ENCODE data around the gene STXBP1. TPM values are rescaled to one million over a fixed set of nuclear protein-coding genes. Genes with fewer than 3 reads are reported as not detected.

The STXBP1 gene
- total and polyA plus RNA-seq, 2 donors (not counting 1 experiment from before 2014, with no cell fraction given), result 25.6 to 36.0 TPM

- H3K4me1 ChIP-seq (ENCODE audit: control insufficient read depth, extremely low read depth, insufficient read depth, low read length), result peaks cover 6% of the 10 kb centered on the region
- no peak overlapping the region for H3K4me3 ChIP-seq (replicated peaks in 1 of 4; ENCODE audit: control extremely low read depth in 1 of 4, insufficient read depth in 1 of 4, low read depth in 3 of 4, low read length in 4 of 4)
- H3K36me3 ChIP-seq (ENCODE audit: control insufficient read depth, insufficient read depth, low read length), result peaks cover 1% of the 10 kb centered on the region
- no peak overlapping the region for H3K4me2 ChIP-seq (ENCODE audit: extremely low read depth, insufficient read depth, low read length)
- H3K9ac ChIP-seq (ENCODE audit: insufficient read depth, low read length), result no peak overlapping the region
- H3K27me3 ChIP-seq (ENCODE audit: control insufficient read depth, insufficient read depth, low read length), result no peaks in the 10 kb centered on the region
- no peaks in the 10 kb centered on the region for H3K79me2 ChIP-seq (ENCODE audit: control insufficient read depth, insufficient read depth, low read length)
- no peak overlapping the region for H2AFZ ChIP-seq (ENCODE audit: low read length)
- DNase-seq (ENCODE audit: low read depth in 2 of 2), result no peak
- H4K20me1 ChIP-seq (ENCODE audit: control insufficient read depth, extremely low read depth, insufficient read depth, low read length), result no peaks in the 10 kb centered on the region
- H3K9me3 ChIP-seq (ENCODE audit: control insufficient read depth, insufficient read depth, low read depth, low read length), result no peaks in the 10 kb centered on the region
- TF ChIP-seq EZH2 (IDR thresholded peaks at IDR 0.05; ENCODE audit: low read length, missing control alignments), result no peak
- no peak for TF ChIP-seq CTCF (conservative IDR thresholded peaks at IDR 0.05 in 1 of 2, IDR thresholded peaks at IDR 0.05 in 1 of 2; ENCODE audit: low read depth in 1 of 2, low read length in 2 of 2)
- H3K27ac ChIP-seq (ENCODE audit: insufficient read depth, low read length), result no peak overlapping the region
Measured at GRCh38 chr9:127711226-127711701, 99.2 kb downstream of the STXBP1 start.

- Histone ChIP-seq H3K4me1 (ENCODE audit: control insufficient read depth, extremely low read depth, insufficient read depth, low read length) (peaks cover 7% of the 10 kb centered on the region), H3K4me3 (replicated peaks in 1 of 4; ENCODE audit: control extremely low read depth in 1 of 4, insufficient read depth in 1 of 4, low read depth in 3 of 4, low read length in 4 of 4) (no peak overlapping the region), H3K9me3 (ENCODE audit: control insufficient read depth, insufficient read depth, low read depth, low read length) (no peaks in the 10 kb centered on the region), H3K36me3 (ENCODE audit: control insufficient read depth, insufficient read depth, low read length) (peaks cover 1% of the 10 kb centered on the region), H3K79me2 (ENCODE audit: control insufficient read depth, insufficient read depth, low read length) (no peaks in the 10 kb centered on the region), H4K20me1 (ENCODE audit: control insufficient read depth, extremely low read depth, insufficient read depth, low read length) (no peaks in the 10 kb centered on the region), H3K27me3 (ENCODE audit: control insufficient read depth, insufficient read depth, low read length) (no peaks in the 10 kb centered on the region), H2AFZ (ENCODE audit: low read length) (no peak overlapping the region), H3K27ac (ENCODE audit: insufficient read depth, low read length) (no peak overlapping the region), H3K9ac (ENCODE audit: insufficient read depth, low read length) (no peak overlapping the region), H3K4me2 (ENCODE audit: extremely low read depth, insufficient read depth, low read length) (no peak overlapping the region)
- TF ChIP-seq EZH2 (IDR thresholded peaks at IDR 0.05; ENCODE audit: low read length, missing control alignments) (no peak), CTCF (conservative IDR thresholded peaks at IDR 0.05 in 1 of 2, IDR thresholded peaks at IDR 0.05 in 1 of 2; ENCODE audit: low read depth in 1 of 2, low read length in 2 of 2) (no peak)
- DNase-seq (ENCODE audit: low read depth in 2 of 2), result no peak
Measured at GRCh38 chr9:127711831-127712274, 99.8 kb downstream of the STXBP1 start.

- TF ChIP-seq EZH2 (IDR thresholded peaks at IDR 0.05; ENCODE audit: low read length, missing control alignments) (no peak), CTCF (conservative IDR thresholded peaks at IDR 0.05 in 1 of 2, IDR thresholded peaks at IDR 0.05 in 1 of 2; ENCODE audit: low read depth in 1 of 2, low read length in 2 of 2) (no peak)
Measured at GRCh38 chr9:127712371-127712770, 100.3 kb downstream of the STXBP1 start.

More at GRCh38 chr9:127712371-127712770, 100.3 kb downstream of the STXBP1 start:
- Histone ChIP-seq H3K9ac (ENCODE audit: insufficient read depth, low read length) (no peak overlapping the region), H3K27me3 (ENCODE audit: control insufficient read depth, insufficient read depth, low read length) (no peaks in the 10 kb centered on the region), H3K4me2 (ENCODE audit: extremely low read depth, insufficient read depth, low read length) (no peak overlapping the region), H3K36me3 (ENCODE audit: control insufficient read depth, insufficient read depth, low read length) (peaks cover 1% of the 10 kb centered on the region), H3K4me3 (replicated peaks in 1 of 4; ENCODE audit: control extremely low read depth in 1 of 4, insufficient read depth in 1 of 4, low read depth in 3 of 4, low read length in 4 of 4) (no peak overlapping the region), H3K27ac (ENCODE audit: insufficient read depth, low read length) (no peak overlapping the region), H2AFZ (ENCODE audit: low read length) (no peak overlapping the region), H4K20me1 (ENCODE audit: control insufficient read depth, extremely low read depth, insufficient read depth, low read length) (no peaks in the 10 kb centered on the region), H3K4me1 (ENCODE audit: control insufficient read depth, extremely low read depth, insufficient read depth, low read length) (peaks cover 7% of the 10 kb centered on the region), H3K9me3 (ENCODE audit: control insufficient read depth, insufficient read depth, low read depth, low read length) (no peaks in the 10 kb centered on the region), H3K79me2 (ENCODE audit: control insufficient read depth, insufficient read depth, low read length) (no peaks in the 10 kb centered on the region)
- DNase-seq (ENCODE audit: low read depth in 2 of 2), result no peak

Measured in fibroblast of lung (primary cell).